OCI-LY7 (cell line): ENCODE results near the gene FGR. TPM values are rescaled to one million over a fixed set of nuclear protein-coding genes. Genes with fewer than 3 reads are reported as not detected.

Experiments
- BruUV-seq: library from RNA; stranded (reverse); fragments of 400-500 nt; replicated peaks from 2 replicates; lab custom pipeline; 2021; lab: Mats Ljungman, UMichigan
- CTCF ChIA-PET: fragments of 300-600 bp; sonication (Branson Sonifier 250); formaldehyde crosslinking; loops from one replicate; lab custom pipeline; 2022; ENCODE audit warnings: antibody characterized with exemption; ENCODE audit not compliant: unreplicated experiment; lab: Charles Lee
- POLR2A ChIA-PET: fragments of 300-600 bp; sonication (Branson Sonifier 250); formaldehyde crosslinking; loops from one replicate; lab custom pipeline; 2022; ENCODE audit warnings: antibody characterized with exemption; lab: Charles Lee
- DNase-seq: peaks from one replicate; pipeline ENCODE4 v3.0.0-alpha.2; 2015; ENCODE audit warnings: low spot score
- H2AFZ ChIP-seq: fragments of 200-600 bp; sonication (generic), shearing (Covaris generic); 2 replicates; pipeline ENCODE4 v1.6.1; 2014; ENCODE audit warnings: mild to moderate bottlenecking, antibody characterized with exemption, low read length, moderate library complexity
- H3K27ac ChIP-seq: fragments of 200-600 bp; sonication (generic); 2 replicates; pipeline ENCODE4 v1.5.1; 2014; ENCODE audit warnings: mixed run types, low read depth, mild to moderate bottlenecking, moderate library complexity, low read length, inconsistent platforms; ENCODE audit not compliant: poor library complexity, severe bottlenecking
- H3K36me3 ChIP-seq: fragments of 200-600 bp; sonication (generic); 2 replicates; pipeline ENCODE4 v1.6.1; 2014; ENCODE audit warnings: mild to moderate bottlenecking, antibody characterized with exemption, low read length, moderate library complexity, mixed read lengths; ENCODE audit not compliant: insufficient read depth
- H3K4me1 ChIP-seq: fragments of 200-600 bp; sonication (generic); 2 replicates; pipeline ENCODE4 v1.5.1; 2014; ENCODE audit warnings: mild to moderate bottlenecking, low read length; ENCODE audit not compliant: insufficient read depth, poor library complexity, severe bottlenecking
- H3K4me2 ChIP-seq: fragments of 200-600 bp; sonication (generic); 2 replicates; pipeline ENCODE4 v1.6.1; 2014; ENCODE audit warnings: mild to moderate bottlenecking, low read length
- H3K4me3 ChIP-seq: fragments of 200-600 bp; sonication (generic); 2 replicates; pipeline ENCODE4 v1.5.1; 2014; ENCODE audit warnings: mild to moderate bottlenecking, low read depth, low read length; ENCODE audit not compliant: poor library complexity, severe bottlenecking
- H3K79me2 ChIP-seq: fragments of 200-600 bp; sonication (generic); 2 replicates; pipeline ENCODE4 v1.6.1; 2016; ENCODE audit warnings: low read depth, mild to moderate bottlenecking, low read length, moderate library complexity, mixed read lengths; ENCODE audit not compliant: insufficient read depth
- H3K9me2 ChIP-seq: fragments of 200-600 bp; sonication (generic); 2 replicates; pipeline ENCODE4 v1.6.1; 2016; ENCODE audit warnings: mild to moderate bottlenecking, low read length, mixed read lengths; ENCODE audit not compliant: insufficient read depth
- H3K9me3 ChIP-seq: fragments of 200-600 bp; sonication (generic); 2 replicates; pipeline ENCODE4 v1.6.1; 2014; ENCODE audit warnings: mild to moderate bottlenecking, mixed run types, low read length, mixed read lengths
- H4K20me1 ChIP-seq: fragments of 200-600 bp; sonication (generic); 2 replicates; pipeline ENCODE4 v1.6.1; 2014; ENCODE audit warnings: mild to moderate bottlenecking, antibody characterized with exemption, low read length, moderate library complexity, mixed read lengths; ENCODE audit not compliant: insufficient read depth
- CTCF ChIP-seq: fragments of 200-600 bp; sonication (generic); conservative IDR thresholded peaks from 2 replicates; pipeline ENCODE4 v1.5.1; 2014; ENCODE audit warnings: mild to moderate bottlenecking, antibody characterized with exemption, low read length, moderate library complexity, mixed read lengths
- EZH2phosphoT487 ChIP-seq: fragments of 200-600 bp; sonication (generic); IDR thresholded peaks from 2 replicates; pipeline ENCODE4 v1.6.1; 2018; ENCODE audit warnings: low read depth, borderline replicate concordance, mild to moderate bottlenecking, mixed run types, antibody characterized with exemption, low read length, moderate library complexity, mixed read lengths
- intact Hi-C: fragments of 100-400 bp; cut with micrococcal nuclease; formaldehyde crosslinking; loops from one replicate; pipeline ENCODE4 v1.10.0; 2022; ENCODE audit not compliant: unreplicated experiment
- total RNA-seq, 2 experiments: library from RNA; depleted of rRNA in 1 of 2; stranded (reverse); fragments of >200 nt in 1 of 2; shearing (Covaris generic) in 1 of 2; gene quantifications; 2 replicates each; pipeline ENCODE4 v1.2.3, GENCODE V29; 2014 to 2022

Gene FGR
- total RNA-seq, 2 experiments from 2014 or later, result 1.2 to 2.2 TPM

GRCh38 chr1:27632387-27633297 lies 2.3 kb downstream of the FGR start:
- Histone ChIP-seq H3K4me3 (no peak overlapping the region), H3K9me2 (no peaks in the 10 kb centered on the region), H2AFZ (peak overlapping the region; percentile 6; the same call in 1 of the 2 replicates), H3K36me3 (no peaks in the 10 kb centered on the region), H3K27ac (peak overlapping the region; percentile 51), H3K4me1 (peaks cover 68% of the 10 kb centered on the region), H4K20me1 (no peaks in the 10 kb centered on the region), H3K79me2 (no peaks in the 10 kb centered on the region), H3K9me3 (no peaks in the 10 kb centered on the region), H3K4me2 (peak overlapping the region; percentile 55)
- POLR2A ChIA-PET, result interaction anchor here (0.7 to 1.2 kb wide), 2 partner anchors 42 to 676 kb away, joined by 3 to 4 read pairs; no protein-coding TSS in a partner anchor
- no peak for TF ChIP-seq CTCF
- no peak for TF ChIP-seq EZH2phosphoT487
- CTCF ChIA-PET, result no interaction called here
- peak; percentile 62 for DNase-seq
- BruUV-seq, result no TSS peak
- intact Hi-C loops, result no loop called here

GRCh38 chr1:27630859-27631491 lies 4.0 kb downstream of the FGR start:
- BruUV-seq, result no TSS peak
- CTCF ChIA-PET, result no interaction called here
- H3K79me2 ChIP-seq, result no peaks in the 10 kb centered on the region
- H3K27ac ChIP-seq, result peak overlapping the region; percentile 51
- H4K20me1 ChIP-seq, result no peaks in the 10 kb centered on the region
- H3K4me3 ChIP-seq, result peak overlapping the region; percentile 23
- H3K9me3 ChIP-seq, result no peaks in the 10 kb centered on the region
- H2AFZ ChIP-seq, result peak overlapping the region; percentile 81
- POLR2A ChIA-PET, result interaction anchor here (0.6 to 1.2 kb wide), 2 partner anchors 41 to 235 kb away, joined by 4 read pairs; no protein-coding TSS in a partner anchor
- intact Hi-C loops, result loop anchor here (1.0 to 2.0 kb wide), 2 partner anchors 22 to 32 kb away; no protein-coding TSS in a partner anchor
- no peak for DNase-seq
- no peaks in the 10 kb centered on the region for H3K9me2 ChIP-seq
- no peaks in the 10 kb centered on the region for H3K36me3 ChIP-seq
- peaks cover 74% of the 10 kb centered on the region for H3K4me1 ChIP-seq
- TF ChIP-seq EZH2phosphoT487, result no peak
- no peak for TF ChIP-seq CTCF
- peak overlapping the region; percentile 67 for H3K4me2 ChIP-seq
